H1 (cell line): Measurements from ENCODE around the gene TMEM271. TPM values are rescaled to one million over a fixed set of nuclear protein-coding genes. Genes with fewer than 3 reads are reported as not detected.

ENCODE experiments used
- CTCF ChIA-PET: fragments of 300-600 bp; sonication (Branson Sonifier 250); formaldehyde crosslinking; loops from one replicate; lab custom pipeline; 2021; ENCODE audit not compliant: partially characterized antibody; lab: Charles Lee
- POLR2A ChIA-PET: fragments of 300-600 bp; sonication (Branson Sonifier 250); formaldehyde crosslinking; loops from one replicate; lab custom pipeline; 2021; ENCODE audit warnings: inconsistent platforms; ENCODE audit not compliant: partially characterized antibody; lab: Charles Lee
- DNase-seq, 2 experiments: peaks; one replicate each; pipeline versions ENCODE4 v3.0.0 to v3.0.0-alpha.2; 2010 to 2022; ENCODE audit warnings: low spot score in 2 of 2, low read depth in 1 of 2, mixed read lengths in 1 of 2
- FAIRE-seq: peaks from 2 replicates; lab custom pipeline; 2011; peaks lifted over from hg19 to GRCh38; lab: Jason Lieb, UNC
- H2AFZ ChIP-seq: 2 replicates; pipeline ENCODE4 v1.8.1; 2012; ENCODE audit warnings: low read length, inconsistent platforms
- H2AK5ac ChIP-seq: 2 replicates; pipeline ENCODE4 v1.6.1; 2013; ENCODE audit warnings: low read depth, low read length
- H2BK120ac ChIP-seq: replicated peaks from 2 replicates; pipeline ENCODE3; 2013; ENCODE audit warnings: low read depth, low read length, inconsistent platforms
- H2BK12ac ChIP-seq: 2 replicates; pipeline ENCODE4 v1.6.1; 2013; ENCODE audit warnings: low read depth, low read length
- H2BK15ac ChIP-seq: 2 replicates; pipeline ENCODE4 v1.6.1; 2013; ENCODE audit warnings: low read length
- H2BK20ac ChIP-seq: 2 replicates; pipeline ENCODE4 v1.6.1; 2013; ENCODE audit warnings: low read length
- H2BK5ac ChIP-seq: 2 replicates; pipeline ENCODE4 v1.6.1; 2013; ENCODE audit warnings: low read depth, low read length
- H3K14ac ChIP-seq: 2 replicates; pipeline ENCODE4 v1.6.1; 2013; ENCODE audit warnings: inconsistent platforms; ENCODE audit not compliant: insufficient read length
- H3K18ac ChIP-seq: 2 replicates; pipeline ENCODE4 v1.6.1; 2013; ENCODE audit warnings: low read length; ENCODE audit errors: extremely low read depth
- H3K23ac ChIP-seq: 2 replicates; pipeline ENCODE4 v1.6.1; 2013; ENCODE audit warnings: inconsistent platforms; ENCODE audit not compliant: insufficient read length
- H3K23me2 ChIP-seq: 2 replicates; pipeline ENCODE4 v1.6.1; 2013; ENCODE audit warnings: low read depth, low read length
- H3K27ac ChIP-seq: 2 replicates; pipeline ENCODE4 v1.6.1; 2011; ENCODE audit warnings: low read depth, low read length, inconsistent platforms
- H3K27me3 ChIP-seq, 4 experiments: replicated peaks in 1 of 4; 1 replicate in 1 of 4; 2 replicates in 3 of 4; pipeline versions ENCODE4 v1.6.1 to v1.8.1; 2011 to 2013; ENCODE audit warnings: low read length in 3 of 4, mild to moderate bottlenecking in 3 of 4, inconsistent platforms in 2 of 4, mixed read lengths in 2 of 4, moderate library complexity in 1 of 4; ENCODE audit not compliant: control insufficient read depth in 3 of 4, insufficient read depth in 3 of 4; ENCODE audit errors: extremely low read depth in 1 of 4
- H3K36me3 ChIP-seq, 4 experiments: 2 replicates each; pipeline versions ENCODE4 v1.6.1 to v1.8.1; 2011 to 2013; ENCODE audit warnings: mild to moderate bottlenecking in 4 of 4, low read length in 3 of 4, moderate library complexity in 2 of 4, control low read depth in 1 of 4, inconsistent platforms in 1 of 4; ENCODE audit not compliant: insufficient read depth in 4 of 4, control insufficient read depth in 2 of 4
- H3K4ac ChIP-seq: replicated peaks from 2 replicates; pipeline ENCODE3; 2013; ENCODE audit warnings: low read length, low read depth, mixed read lengths, inconsistent platforms; ENCODE audit not compliant: insufficient read length
- H3K4me1 ChIP-seq, 4 experiments: replicated peaks in 1 of 4; 1 replicate in 1 of 4; 2 replicates in 3 of 4; pipeline versions ENCODE4 v1.6.1 to v1.8.1; 2011 to 2013; ENCODE audit warnings: low read length in 3 of 4, inconsistent platforms in 2 of 4, mixed read lengths in 1 of 4; ENCODE audit not compliant: insufficient read depth in 4 of 4, control insufficient read depth in 3 of 4
- H3K4me2 ChIP-seq, 2 experiments: 2 replicates each; pipeline versions ENCODE4 v1.6.1 to v1.8.1; 2011 to 2013; ENCODE audit warnings: low read depth in 2 of 2, low read length in 2 of 2, control low read depth in 1 of 2, inconsistent platforms in 1 of 2, mild to moderate bottlenecking in 1 of 2; ENCODE audit not compliant: insufficient read depth in 1 of 2
- H3K4me3 ChIP-seq, 4 experiments: fragments of 200-600, 300-600 bp in 1 of 4; sonication (generic), shearing (Covaris generic), sonication (Bioruptor Twin) in 1 of 4; 2 replicates each; pipeline versions ENCODE4 v1.5.1 to v1.8.1; 2011 to 2016; ENCODE audit warnings: low read length in 4 of 4, low read depth in 3 of 4, control low read depth in 2 of 4, inconsistent platforms in 2 of 4, mild to moderate bottlenecking in 2 of 4, mixed read lengths in 1 of 4, moderate library complexity in 1 of 4; ENCODE audit not compliant: insufficient read depth in 2 of 4; ENCODE audit errors: extremely low read depth in 1 of 4
- H3K56ac ChIP-seq: replicated peaks from 2 replicates; pipeline ENCODE3; 2013; ENCODE audit warnings: low read depth, mild to moderate bottlenecking, mixed read lengths, low read length, inconsistent platforms; ENCODE audit not compliant: insufficient read length
- H3K79me1 ChIP-seq: 2 replicates; pipeline ENCODE4 v1.6.1; 2013; ENCODE audit warnings: low read depth, low read length, control low read depth
- H3K79me2 ChIP-seq, 2 experiments: 2 replicates each; pipeline versions ENCODE4 v1.6.1 to v1.8.1; 2012 to 2013; ENCODE audit warnings: low read length in 2 of 2, mild to moderate bottlenecking in 2 of 2, inconsistent platforms in 1 of 2; ENCODE audit not compliant: insufficient read depth in 2 of 2, control insufficient read depth in 1 of 2
- H3K9ac ChIP-seq, 4 experiments: replicated peaks in 1 of 4; 1 replicate in 1 of 4; 2 replicates in 3 of 4; pipeline versions ENCODE4 v1.6.1 to v1.8.1; 2011 to 2013; ENCODE audit warnings: low read depth in 3 of 4, low read length in 3 of 4, control low read depth in 2 of 4, mild to moderate bottlenecking in 2 of 4, moderate library complexity in 2 of 4, inconsistent platforms in 1 of 4; ENCODE audit errors: extremely low read depth in 1 of 4
- H3K9me3 ChIP-seq, 2 experiments: 2 replicates each; pipeline versions ENCODE4 v1.6.1 to v1.8.1; 2012 to 2013; ENCODE audit warnings: mild to moderate bottlenecking in 2 of 2, moderate library complexity in 2 of 2, control low read depth in 1 of 2, inconsistent platforms in 1 of 2, low read depth in 1 of 2, low read length in 1 of 2, mixed read lengths in 1 of 2; ENCODE audit not compliant: insufficient read depth in 2 of 2
- H4K20me1 ChIP-seq, 2 experiments: replicated peaks in 1 of 2; 2 replicates each; pipeline versions ENCODE3 to v1.8.1; 2011 to 2013; ENCODE audit warnings: inconsistent platforms in 2 of 2, low read length in 2 of 2, mild to moderate bottlenecking in 1 of 2; ENCODE audit not compliant: insufficient read depth in 2 of 2, control insufficient read depth in 1 of 2
- H4K5ac ChIP-seq: 2 replicates; pipeline ENCODE4 v1.6.1; 2013; ENCODE audit warnings: low read length, low read depth, mixed read lengths, inconsistent platforms; ENCODE audit not compliant: insufficient read length
- H4K8ac ChIP-seq: 2 replicates; pipeline ENCODE4 v1.8.0; 2013; ENCODE audit warnings: mild to moderate bottlenecking, moderate library complexity, low read length, inconsistent platforms; ENCODE audit not compliant: insufficient read depth; ENCODE audit errors: extremely low read depth
- H4K91ac ChIP-seq: replicated peaks from 2 replicates; pipeline ENCODE3; 2013; ENCODE audit warnings: low read length, mixed read lengths, inconsistent platforms; ENCODE audit not compliant: insufficient read length
- EGR1 ChIP-seq: IDR thresholded peaks from 2 replicates; pipeline ENCODE4 v1.6.1; 2011; ENCODE audit warnings: low read depth, low read length, borderline replicate concordance
- WGBS, 2 experiments: shearing (Covaris generic) in 1 of 2; methylation state at CpG; one replicate each; pipeline versions ENCODE4 v1.1.6 to v1.1.7; 2013 to 2015; ENCODE audit warnings: low lambda C conversion rate in 2 of 2, mixed read lengths in 2 of 2, inconsistent platforms in 1 of 2, low coverage in 1 of 2, missing lambda C conversion rate in 1 of 2; ENCODE audit not compliant: insufficient replicate concordance in 2 of 2, insufficient coverage in 1 of 2, insufficient read length in 1 of 2; ENCODE audit errors: extremely low coverage in 1 of 2, missing lambda C conversion rate in 1 of 2; 5-methylcytosine and 5-hydroxymethylcytosine counted together
- polyA plus RNA-seq, 7 experiments: library from polyadenylated mRNA; depleted of rRNA in 3 of 7; stranded (reverse) in 5 of 7; unstranded in 2 of 7; fragments of >200 nt in 5 of 7; fragments of 200-250 nt in 2 of 7; gene quantifications; 1 replicate in 5 of 7; 2 replicates in 1 of 7; 4 replicates in 1 of 7; pipeline versions ENCODE4 v1.2.1 to v1.2.3, GENCODE V29; 2011 to 2013; ENCODE audit warnings: missing spikeins in 2 of 7, mixed read lengths in 2 of 7
- total RNA-seq: library from RNA; stranded (reverse); fragmentation: NEBNext Ultra II Directional; extraction: Animal tissue kit (Norgen Biotek cat#: 25700); gene quantifications from 2 replicates; pipeline ENCODE4 v1.2.1, GENCODE V29; 2021

The TMEM271 gene
- total and polyA plus RNA-seq, 2 of the 8 experiments (the other 6 are each of a cell fraction or from before 2014, with no cell fraction given), result 0.08 to 0.35 TPM

GRCh38 chr4:526971-527460, 49.1 kb downstream of the TMEM271 start:
- Histone ChIP-seq H3K4me1 (peaks cover 0 to 2% (median under 1%) of the 10 kb centered on the region in 4 experiments; a peak in 2 of 7 replicates), H3K23me2 (no peaks in the 10 kb centered on the region), H3K9me3 (no peaks in the 10 kb centered on the region), H3K4ac (no peak overlapping the region), H2BK15ac (no peak overlapping the region), H4K5ac (no peak overlapping the region), H3K79me2 (no peaks in the 10 kb centered on the region), H2AFZ (no peak overlapping the region), H2BK20ac (no peak overlapping the region), H3K56ac (no peak overlapping the region), H3K9ac (no peak overlapping the region), H4K91ac (no peak overlapping the region), H4K8ac (no peak overlapping the region), H3K14ac (no peak overlapping the region), H3K27me3 (no peaks in the 10 kb centered on the region), H2BK5ac (no peak overlapping the region), H4K20me1 (peaks cover 0 to 9% of the 10 kb centered on the region in 2 experiments), H3K4me3 (no peak overlapping the region), H3K36me3 (peaks cover 5 to 62% (median 36%) of the 10 kb centered on the region in 4 experiments; a peak in 7 of 8 replicates), H3K79me1 (no peaks in the 10 kb centered on the region; the same call in 1 of the 2 replicates), H3K4me2 (no peak overlapping the region), H2BK120ac (no peak overlapping the region), H2BK12ac (no peak overlapping the region), H3K27ac (no peak overlapping the region), H3K23ac (no peak overlapping the region), H2AK5ac (no peak overlapping the region), H3K18ac (no peak overlapping the region)
- DNase-seq, result no peak
- WGBS, 2 experiments, result 92% methylated on average over 21 of the region's 21 CpGs; no CpG with 5 or more reads in 1 of the 2 experiments
- no peak for FAIRE-seq
- ChIA-PET CTCF (no interaction called here), POLR2A (interaction anchor here (1.0 to 1.9 kb wide), 2 partner anchors 14 to 23 kb away, joined by 3 to 6 read pairs; no protein-coding TSS in a partner anchor)
- TF ChIP-seq EGR1, result no peak
